HepG2 (cell line): ENCODE results near the gene SNX9. TPM values are rescaled to one million over a fixed set of nuclear protein-coding genes. Genes with fewer than 3 reads are reported as not detected.

Experiments
- ATAC-seq: fragments of 200-7000 bp; cut with Tn5 transposase; 3 replicates; pipeline ENCODE4 v1.9.1; 2020; ENCODE audit warnings: mild to moderate bottlenecking, moderate library complexity
- BruUV-seq: library from RNA; stranded (reverse); fragments of 400-500 nt; replicated peaks from 2 replicates; lab custom pipeline; 2021; lab: Mats Ljungman, UMichigan
- CTCF ChIA-PET: fragments of 300-600 bp; formaldehyde crosslinking; extraction: SDS; loops from one replicate; lab custom pipeline; 2021; ENCODE audit warnings: low total read pairs, inconsistent platforms, low intra/inter-chr PET ratio; lab: Yijun Ruan, JAX
- POLR2A ChIA-PET: fragments of 350-600 bp; sonication (Branson Sonifier 250); formaldehyde crosslinking; loops from one replicate; lab custom pipeline; 2020; ENCODE audit warnings: antibody characterized with exemption, inconsistent platforms; lab: Yijun Ruan, JAX
- DNase-seq: peaks from one replicate; pipeline ENCODE4 v3.0.0-alpha.2; 2015; ENCODE audit warnings: low spot score
- FAIRE-seq: peaks from 3 replicates; lab custom pipeline; 2011; peaks lifted over from hg19 to GRCh38; lab: Jason Lieb, UNC
- H2AFZ ChIP-seq: one replicate; pipeline ENCODE4 v1.6.1; 2011; ENCODE audit warnings: low read length, inconsistent platforms
- H3K27ac ChIP-seq: fragments of 300-600 bp; 3 replicates; pipeline ENCODE4 v1.8.0; 2011; ENCODE audit warnings: mixed run types, mild to moderate bottlenecking, mixed read lengths, low read length, inconsistent platforms; ENCODE audit not compliant: insufficient read depth; ENCODE audit errors: extremely low read length
- H3K27me3 ChIP-seq, 2 experiments: fragments of 200-600 bp in 1 of 2; 2 replicates in 1 of 2; 3 replicates in 1 of 2; pipeline versions ENCODE4 v1.6.0 to v1.8.0; 2011; ENCODE audit warnings: low read length in 2 of 2, mild to moderate bottlenecking in 2 of 2, moderate library complexity in 2 of 2, inconsistent platforms in 1 of 2; ENCODE audit not compliant: insufficient read depth in 2 of 2, control insufficient read depth in 1 of 2
- H3K36me3 ChIP-seq, 2 experiments: fragments of 200-600 bp in 1 of 2; replicated peaks in 1 of 2; 2 replicates in 1 of 2; 3 replicates in 1 of 2; pipeline versions ENCODE4 v1.5.1 to v1.8.0; 2011; ENCODE audit warnings: low read length in 2 of 2, inconsistent platforms in 1 of 2; ENCODE audit not compliant: insufficient read depth in 2 of 2, control insufficient read depth in 1 of 2
- H3K4me1 ChIP-seq: 2 replicates; pipeline ENCODE4 v1.5.1; 2012; ENCODE audit warnings: low read length, inconsistent platforms; ENCODE audit not compliant: insufficient read depth
- H3K4me2 ChIP-seq: 2 replicates; pipeline ENCODE4 v1.6.0; 2011; ENCODE audit warnings: low read depth, low read length, inconsistent platforms
- H3K4me3 ChIP-seq, 3 experiments: fragments of 200-600 bp in 1 of 3; sonication (generic), shearing (Covaris generic) in 1 of 3; replicated peaks in 1 of 3; 2 replicates each; pipeline ENCODE4 v1.5.1; 2011 to 2016; ENCODE audit warnings: low read length in 3 of 3, inconsistent platforms in 2 of 3, low read depth in 2 of 3, mild to moderate bottlenecking in 2 of 3, control low read depth in 1 of 3, mixed read lengths in 1 of 3; ENCODE audit not compliant: insufficient read depth in 1 of 3
- H3K79me2 ChIP-seq: one replicate; pipeline ENCODE4 v1.6.1; 2011; ENCODE audit warnings: low read length, inconsistent platforms; ENCODE audit not compliant: insufficient read depth
- H3K9ac ChIP-seq: 2 replicates; pipeline ENCODE4 v1.6.0; 2011; ENCODE audit warnings: mild to moderate bottlenecking, low read depth, low read length, inconsistent platforms; ENCODE audit not compliant: insufficient read depth
- H3K9me3 ChIP-seq: 2 replicates; pipeline ENCODE4 v1.5.1; 2012; ENCODE audit warnings: mild to moderate bottlenecking, low read length
- H4K20me1 ChIP-seq: 2 replicates; pipeline ENCODE4 v1.6.0; 2011; ENCODE audit warnings: inconsistent platforms, mild to moderate bottlenecking, low read length, moderate library complexity; ENCODE audit not compliant: insufficient read depth
- AHR ChIP-seq: IDR thresholded peaks from 2 replicates; pipeline ENCODE4 v1.6.1; 2018; ENCODE audit warnings: missing genetic modification reagents, missing compliant biosample characterization
- ERF ChIP-seq: IDR thresholded peaks from 2 replicates; pipeline ENCODE4 v1.6.1; 2018; ENCODE audit warnings: missing biosample characterization, missing genetic modification reagents
- GZF1 ChIP-seq: sonication (generic); formaldehyde crosslinking; IDR thresholded peaks from 2 replicates; pipeline ENCODE4 v1.5.1; 2020; ENCODE audit warnings: mild to moderate bottlenecking, missing genetic modification reagents
- HES4 ChIP-seq: sonication (generic); formaldehyde crosslinking; IDR thresholded peaks from 2 replicates; pipeline ENCODE4 v1.9.0; 2021; ENCODE audit warnings: mild to moderate bottlenecking, missing genetic modification reagents, borderline replicate concordance
- HNRNPH1 ChIP-seq: fragments of 200-400 bp; formaldehyde crosslinking; optimal IDR thresholded peaks from 2 replicates; pipeline ENCODE3; 2017; ENCODE audit warnings: mild to moderate bottlenecking, low read depth, low read length
- KDM2A ChIP-seq: sonication (generic); formaldehyde crosslinking; IDR thresholded peaks from 2 replicates; pipeline ENCODE4 v1.4.0; 2020; ENCODE audit warnings: low read depth, missing genetic modification reagents, borderline replicate concordance
- MAZ ChIP-seq, 2 experiments: sonication (generic) in 1 of 2; formaldehyde crosslinking in 1 of 2; IDR thresholded peaks; 2 replicates each; pipeline versions ENCODE4 v1.5.0 to v1.6.1; 2012 to 2020; ENCODE audit warnings: low read depth in 2 of 2, mild to moderate bottlenecking in 2 of 2, borderline replicate concordance in 1 of 2, improper control_type of control experiment in 1 of 2, low read length in 1 of 2, missing genetic modification reagents in 1 of 2, moderate library complexity in 1 of 2
- MLLT10 ChIP-seq: sonication (generic); formaldehyde crosslinking; IDR thresholded peaks from 2 replicates; pipeline ENCODE4 v1.4.0; 2020; ENCODE audit warnings: missing genetic modification reagents
- MZF1 ChIP-seq: sonication (generic); formaldehyde crosslinking; IDR thresholded peaks from 2 replicates; pipeline ENCODE4 v1.8.1; 2023; ENCODE audit warnings: mild to moderate bottlenecking, missing genetic modification reagents, borderline replicate concordance
- RAD21 ChIP-seq: fragments of 450-650 bp; formaldehyde crosslinking; IDR thresholded peaks from 2 replicates; pipeline ENCODE4 v1.5.0; 2020; ENCODE audit warnings: mild to moderate bottlenecking
- ZNF329 ChIP-seq: sonication (generic); formaldehyde crosslinking; IDR thresholded peaks from 2 replicates; pipeline ENCODE4 v1.9.0; 2021; ENCODE audit warnings: low read depth, mild to moderate bottlenecking, missing genetic modification reagents
- ZNF510 ChIP-seq: sonication (generic); formaldehyde crosslinking; IDR thresholded peaks from 2 replicates; pipeline ENCODE4 v1.4.0; 2020; ENCODE audit warnings: low read depth, mild to moderate bottlenecking, missing genetic modification reagents
- ZNF670 ChIP-seq: sonication (generic); formaldehyde crosslinking; IDR thresholded peaks from 2 replicates; pipeline ENCODE4 v1.8.0; 2022; ENCODE audit warnings: mild to moderate bottlenecking, missing genetic modification reagents, borderline replicate concordance
- ZNF703 ChIP-seq: sonication (generic); formaldehyde crosslinking; IDR thresholded peaks from 2 replicates; pipeline ENCODE4 v1.5.1; 2020; ENCODE audit warnings: missing genetic modification reagents, mild to moderate bottlenecking, moderate library complexity, borderline replicate concordance
- ZSCAN31 ChIP-seq: sonication (generic); formaldehyde crosslinking; IDR thresholded peaks from 2 replicates; pipeline ENCODE4 v1.5.0; 2020; ENCODE audit warnings: low read depth, mild to moderate bottlenecking, missing genetic modification reagents
- WGBS: methylation state at CpG from one replicate; pipeline ENCODE4 v1.1.6; 2017; ENCODE audit warnings: low lambda C conversion rate; 5-methylcytosine and 5-hydroxymethylcytosine counted together
- in situ Hi-C: cut with HindIII; loops from 2 replicates; pipeline ENCODE4 v1.10.0; 2017; ENCODE audit warnings: low pct_unique_long_range_greater_than_20kb; ENCODE audit not compliant: extremely low pct_ligation_motif_present
- intact Hi-C: fragments of 100-400 bp; cut with micrococcal nuclease; formaldehyde crosslinking; loops from one replicate; pipeline ENCODE4 v1.10.0; 2022; ENCODE audit not compliant: unreplicated experiment
- polyA plus RNA-seq, 8 experiments: library from polyadenylated mRNA; depleted of rRNA in 3 of 8; stranded (reverse) in 7 of 8; unstranded in 1 of 8; fragments of >200 nt; fragmentation: Illumina TruSeq in 4 of 8; extraction: Trizol in 4 of 8; gene quantifications; 2 replicates each; pipeline versions ENCODE4 v1.2.1 to v1.2.3, GENCODE V29; 2011 to 2016; ENCODE audit warnings: low read depth in 4 of 8, missing spikeins in 1 of 8, mixed read lengths in 1 of 8; ENCODE audit not compliant: insufficient read depth in 1 of 8
- total RNA-seq, 5 experiments: library from RNA; depleted of rRNA; stranded (reverse); fragments of >200 nt; fragmentation: Illumina TruSeq; extraction: Trizol; gene quantifications; 2 replicates each; pipeline ENCODE4 v1.2.3, GENCODE V29; 2016; ENCODE audit warnings: low read depth in 1 of 5
- TF ChIP-seq, protein P1 (sequence below): sonication (generic); formaldehyde crosslinking; IDR thresholded peaks from 2 replicates; pipeline ENCODE4 v1.5.1; 2020; ENCODE audit warnings: missing genetic modification reagents, mild to moderate bottlenecking, borderline replicate concordance
- TF ChIP-seq, protein P2 (sequence below), 2 experiments: IDR thresholded peaks; 2 replicates each; pipeline ENCODE4 v1.6.1; 2011 to 2012; ENCODE audit warnings: low read length in 2 of 2, borderline replicate concordance in 1 of 2, low read depth in 1 of 2, mild to moderate bottlenecking in 1 of 2, moderate library complexity in 1 of 2

SNX9 gene
- total and polyA plus RNA-seq, 2 of the 13 experiments (the other 11 are each of a cell fraction or from before 2014, with no cell fraction given) = 21.9 to 36.0 TPM

DNA sequence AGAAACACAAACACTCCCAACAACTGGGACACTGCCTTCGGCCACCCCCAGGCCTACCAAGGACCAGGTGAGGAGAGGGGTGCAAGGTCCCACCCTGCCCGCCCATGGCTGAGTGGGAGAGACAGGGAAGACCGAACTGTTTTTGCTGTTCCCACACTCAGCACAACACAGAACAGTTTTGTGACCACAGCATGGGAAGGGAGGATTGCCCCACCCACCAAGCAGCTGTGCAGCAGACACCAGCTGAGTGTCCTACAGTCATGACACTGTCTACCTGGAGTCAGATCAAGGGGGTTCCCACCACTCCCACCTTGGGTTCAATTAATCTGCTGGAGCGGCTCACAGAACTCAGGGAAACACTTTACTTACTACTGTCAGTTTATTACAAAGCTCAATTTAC lies 73.9 kb downstream of the SNX9 start:
- POLR2A ChIA-PET = no interaction called here
- ATAC-seq (no peak), FAIRE-seq (no peak), DNase-seq (no peak)
- H3K79me2 ChIP-seq = no peaks in the 10 kb centered on the region
- no peak overlapping the region for H2AFZ ChIP-seq
- H3K27ac ChIP-seq = no peak overlapping the region
- no peaks in the 10 kb centered on the region for H4K20me1 ChIP-seq
- no peaks in the 10 kb centered on the region for H3K4me1 ChIP-seq
- in situ Hi-C loops (no loop called here), intact Hi-C loops (no loop called here)
- TF ChIP-seq, protein P1, sequence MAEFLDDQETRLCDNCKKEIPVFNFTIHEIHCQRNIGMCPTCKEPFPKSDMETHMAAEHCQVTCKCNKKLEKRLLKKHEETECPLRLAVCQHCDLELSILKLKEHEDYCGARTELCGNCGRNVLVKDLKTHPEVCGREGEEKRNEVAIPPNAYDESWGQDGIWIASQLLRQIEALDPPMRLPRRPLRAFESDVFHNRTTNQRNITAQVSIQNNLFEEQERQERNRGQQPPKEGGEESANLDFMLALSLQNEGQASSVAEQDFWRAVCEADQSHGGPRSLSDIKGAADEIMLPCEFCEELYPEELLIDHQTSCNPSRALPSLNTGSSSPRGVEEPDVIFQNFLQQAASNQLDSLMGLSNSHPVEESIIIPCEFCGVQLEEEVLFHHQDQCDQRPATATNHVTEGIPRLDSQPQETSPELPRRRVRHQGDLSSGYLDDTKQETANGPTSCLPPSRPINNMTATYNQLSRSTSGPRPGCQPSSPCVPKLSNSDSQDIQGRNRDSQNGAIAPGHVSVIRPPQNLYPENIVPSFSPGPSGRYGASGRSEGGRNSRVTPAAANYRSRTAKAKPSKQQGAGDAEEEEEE = no peak
- no peak for TF ChIP-seq AHR (CRISPR knock-in tag)
- TF ChIP-seq ZNF703 (CRISPR knock-in tag) = no peak
- no peak for TF ChIP-seq HES4
- TF ChIP-seq ZNF670 = no peak
- no peak for TF ChIP-seq ZNF329 (CRISPR knock-in tag)
- TF ChIP-seq MAZ (IDR thresholded peaks at IDR 0.05; ENCODE audit: borderline replicate concordance, low read depth, low read length) = no peak
- TF ChIP-seq MAZ (CRISPR knock-in tag; IDR thresholded peaks at IDR 0.05; ENCODE audit: low read depth) = no peak
- no peak for TF ChIP-seq MZF1 (CRISPR knock-in tag)
- no peak for TF ChIP-seq KDM2A
- no peak for TF ChIP-seq RAD21
- no peak for TF ChIP-seq ZNF510 (CRISPR knock-in tag)
- TF ChIP-seq, protein P2, sequence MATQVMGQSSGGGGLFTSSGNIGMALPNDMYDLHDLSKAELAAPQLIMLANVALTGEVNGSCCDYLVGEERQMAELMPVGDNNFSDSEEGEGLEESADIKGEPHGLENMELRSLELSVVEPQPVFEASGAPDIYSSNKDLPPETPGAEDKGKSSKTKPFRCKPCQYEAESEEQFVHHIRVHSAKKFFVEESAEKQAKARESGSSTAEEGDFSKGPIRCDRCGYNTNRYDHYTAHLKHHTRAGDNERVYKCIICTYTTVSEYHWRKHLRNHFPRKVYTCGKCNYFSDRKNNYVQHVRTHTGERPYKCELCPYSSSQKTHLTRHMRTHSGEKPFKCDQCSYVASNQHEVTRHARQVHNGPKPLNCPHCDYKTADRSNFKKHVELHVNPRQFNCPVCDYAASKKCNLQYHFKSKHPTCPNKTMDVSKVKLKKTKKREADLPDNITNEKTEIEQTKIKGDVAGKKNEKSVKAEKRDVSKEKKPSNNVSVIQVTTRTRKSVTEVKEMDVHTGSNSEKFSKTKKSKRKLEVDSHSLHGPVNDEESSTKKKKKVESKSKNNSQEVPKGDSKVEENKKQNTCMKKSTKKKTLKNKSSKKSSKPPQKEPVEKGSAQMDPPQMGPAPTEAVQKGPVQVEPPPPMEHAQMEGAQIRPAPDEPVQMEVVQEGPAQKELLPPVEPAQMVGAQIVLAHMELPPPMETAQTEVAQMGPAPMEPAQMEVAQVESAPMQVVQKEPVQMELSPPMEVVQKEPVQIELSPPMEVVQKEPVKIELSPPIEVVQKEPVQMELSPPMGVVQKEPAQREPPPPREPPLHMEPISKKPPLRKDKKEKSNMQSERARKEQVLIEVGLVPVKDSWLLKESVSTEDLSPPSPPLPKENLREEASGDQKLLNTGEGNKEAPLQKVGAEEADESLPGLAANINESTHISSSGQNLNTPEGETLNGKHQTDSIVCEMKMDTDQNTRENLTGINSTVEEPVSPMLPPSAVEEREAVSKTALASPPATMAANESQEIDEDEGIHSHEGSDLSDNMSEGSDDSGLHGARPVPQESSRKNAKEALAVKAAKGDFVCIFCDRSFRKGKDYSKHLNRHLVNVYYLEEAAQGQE (IDR thresholded peaks at IDR 0.05; ENCODE audit: borderline replicate concordance in 1 of 2, low read depth in 1 of 2, low read length in 2 of 2) = no peak
- TF ChIP-seq MLLT10 (CRISPR knock-in tag) = no peak
- no peak for TF ChIP-seq ERF
- no peak for TF ChIP-seq ZSCAN31 (CRISPR knock-in tag)
- TF ChIP-seq GZF1 (CRISPR knock-in tag) = no peak
- no peak for TF ChIP-seq HNRNPH1
- no peaks in the 10 kb centered on the region for H3K9me3 ChIP-seq
- CTCF ChIA-PET = no interaction called here
- peaks cover 21 to 35% of the 10 kb centered on the region in 2 experiments for H3K36me3 ChIP-seq
- 96% methylated on average over 4 of the region's 4 CpGs for WGBS
- no peak overlapping the region for H3K4me2 ChIP-seq
- no TSS peak for BruUV-seq
- no peak overlapping the region for H3K9ac ChIP-seq
- no peak overlapping the region for H3K4me3 ChIP-seq
- no peaks in the 10 kb centered on the region for H3K27me3 ChIP-seq
